Loucy (cell line): ENCODE measurements around the gene CCNB1.

ENCODE experiments used
- H2AFZ ChIP-seq: fragments of 200-600 bp; sonication (generic); 2 replicates; pipeline ENCODE4 v1.6.0; 2016; ENCODE audit warnings: antibody characterized with exemption, mild to moderate bottlenecking, low read length, moderate library complexity
- H3F3A ChIP-seq: fragments of 200-600 bp; 2 replicates; pipeline ENCODE4 v1.6.0; 2016; ENCODE audit warnings: antibody characterized with exemption, low read depth, mild to moderate bottlenecking
- H3K27me3 ChIP-seq: fragments of 200-600 bp; sonication (generic); 2 replicates; pipeline ENCODE4 v1.6.1; 2014; ENCODE audit warnings: low read length, mild to moderate bottlenecking; ENCODE audit not compliant: insufficient read depth, poor library complexity, severe bottlenecking
- H3K36me3 ChIP-seq: fragments of 200-600 bp; sonication (generic); 2 replicates; pipeline ENCODE4 v1.6.1; 2016; ENCODE audit warnings: low read length; ENCODE audit not compliant: insufficient read depth
- H3K4me1 ChIP-seq: fragments of 200-600 bp; sonication (generic); 2 replicates; pipeline ENCODE4 v1.5.1; 2014; ENCODE audit warnings: low read length, mild to moderate bottlenecking; ENCODE audit not compliant: insufficient read depth, poor library complexity, severe bottlenecking
- H3K4me2 ChIP-seq: fragments of 200-600 bp; sonication (generic); 2 replicates; pipeline ENCODE4 v1.6.0; 2014; ENCODE audit warnings: antibody characterized with exemption, low read length, low read depth, mild to moderate bottlenecking; ENCODE audit not compliant: poor library complexity, severe bottlenecking
- H3K4me3 ChIP-seq: fragments of 200-600 bp; sonication (generic); 2 replicates; pipeline ENCODE4 v1.5.1; 2014; ENCODE audit warnings: low read length, mild to moderate bottlenecking, mixed read lengths; ENCODE audit not compliant: poor library complexity, severe bottlenecking
- H3K79me2 ChIP-seq: fragments of 200-600 bp; sonication (generic); 2 replicates; pipeline ENCODE4 v1.6.1; 2014; ENCODE audit warnings: low read length; ENCODE audit not compliant: insufficient read depth
- H3K9ac ChIP-seq: fragments of 200-600 bp; sonication (generic); 2 replicates; pipeline ENCODE4 v1.6.0; 2014; ENCODE audit warnings: mild to moderate bottlenecking, low read depth, low read length, moderate library complexity; ENCODE audit not compliant: poor library complexity, severe bottlenecking
- H3K9me2 ChIP-seq: fragments of 200-600 bp; sonication (generic); replicated peaks from 2 replicates; pipeline ENCODE4 v1.6.1; 2016; ENCODE audit warnings: low read depth, low read length, mixed read lengths
- H3K9me3 ChIP-seq: fragments of 200-600 bp; sonication (generic); 2 replicates; pipeline ENCODE4 v1.6.1; 2014; ENCODE audit warnings: mild to moderate bottlenecking, antibody characterized with exemption, low read length, low read depth; ENCODE audit not compliant: insufficient read depth
- H4K20me1 ChIP-seq: fragments of 200-600 bp; sonication (generic); 2 replicates; pipeline ENCODE4 v1.6.0; 2014; ENCODE audit warnings: antibody characterized with exemption, low read length, mild to moderate bottlenecking; ENCODE audit not compliant: insufficient read depth, poor library complexity, severe bottlenecking
- EZH2phosphoT487 ChIP-seq: fragments of 200-600 bp; IDR thresholded peaks from 2 replicates; pipeline ENCODE4 v1.6.1; 2018; ENCODE audit warnings: antibody characterized with exemption, mild to moderate bottlenecking, moderate library complexity, borderline replicate concordance
- TF ChIP-seq, protein P1 (sequence below): fragments of 200-600 bp; sonication (generic); conservative IDR thresholded peaks from 2 replicates; pipeline ENCODE4 v1.5.1; 2014; ENCODE audit warnings: mild to moderate bottlenecking, antibody characterized with exemption, low read length

The CCNB1 gene

DNA sequence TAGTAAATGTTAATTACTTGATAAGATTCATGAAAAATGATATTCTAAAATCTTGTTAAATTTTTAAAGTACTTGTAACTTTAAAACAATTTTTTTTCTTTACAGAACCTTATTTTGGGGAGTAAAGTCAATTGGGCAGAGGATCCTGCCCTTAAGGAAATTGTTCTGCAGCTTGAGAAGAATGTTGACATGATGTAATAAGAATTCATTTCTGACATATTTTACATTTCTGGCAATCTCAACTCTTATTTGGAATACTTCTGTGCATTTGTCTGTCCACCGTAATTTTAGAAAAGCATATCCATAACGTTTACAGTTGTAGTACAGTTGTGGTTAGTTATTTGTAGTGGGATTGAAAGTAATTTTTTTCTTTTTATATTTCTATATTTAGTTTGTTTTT lies 42.7 kb downstream of the CCNB1 start:
- H4K20me1 ChIP-seq, result no peaks in the 10 kb centered on the region
- H2AFZ ChIP-seq, result no peak overlapping the region

DNA sequence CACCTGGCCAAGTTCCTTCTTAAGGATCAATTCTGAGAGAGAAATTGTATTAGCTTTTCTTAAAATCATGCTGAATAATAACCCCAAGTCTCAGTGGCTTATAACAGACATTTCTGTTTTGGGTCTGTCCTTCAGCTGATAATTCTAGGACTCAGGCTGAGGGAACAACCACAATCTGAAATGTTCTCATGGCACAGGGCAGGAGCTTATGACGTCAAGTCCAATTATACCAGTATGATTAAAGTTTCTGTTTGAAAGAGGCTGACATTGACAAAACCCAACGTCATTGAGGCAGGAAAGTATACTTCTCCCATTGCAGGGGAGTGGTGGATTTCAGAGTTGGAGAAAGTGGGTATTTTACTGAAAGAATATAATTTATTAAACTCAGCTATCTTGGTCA lies 44.2 kb downstream of the CCNB1 start:
- Histone ChIP-seq H4K20me1 (no peaks in the 10 kb centered on the region), H3K9ac (no peak overlapping the region), H2AFZ (no peak overlapping the region), H3K4me3 (no peak overlapping the region), H3K36me3 (0 out of 2 replicates have a peak, but pooled peaks cover 7% of the 10 kb centered on the region), H3K9me3 (no peaks in the 10 kb centered on the region), H3K4me2 (no peak overlapping the region), H3K27me3 (no peaks in the 10 kb centered on the region), H3K9me2 (no peaks in the 10 kb centered on the region), H3K79me2 (no peaks in the 10 kb centered on the region), H3K4me1 (no peaks in the 10 kb centered on the region), H3F3A (no peaks in the 10 kb centered on the region)
- TF ChIP-seq, protein P1, sequence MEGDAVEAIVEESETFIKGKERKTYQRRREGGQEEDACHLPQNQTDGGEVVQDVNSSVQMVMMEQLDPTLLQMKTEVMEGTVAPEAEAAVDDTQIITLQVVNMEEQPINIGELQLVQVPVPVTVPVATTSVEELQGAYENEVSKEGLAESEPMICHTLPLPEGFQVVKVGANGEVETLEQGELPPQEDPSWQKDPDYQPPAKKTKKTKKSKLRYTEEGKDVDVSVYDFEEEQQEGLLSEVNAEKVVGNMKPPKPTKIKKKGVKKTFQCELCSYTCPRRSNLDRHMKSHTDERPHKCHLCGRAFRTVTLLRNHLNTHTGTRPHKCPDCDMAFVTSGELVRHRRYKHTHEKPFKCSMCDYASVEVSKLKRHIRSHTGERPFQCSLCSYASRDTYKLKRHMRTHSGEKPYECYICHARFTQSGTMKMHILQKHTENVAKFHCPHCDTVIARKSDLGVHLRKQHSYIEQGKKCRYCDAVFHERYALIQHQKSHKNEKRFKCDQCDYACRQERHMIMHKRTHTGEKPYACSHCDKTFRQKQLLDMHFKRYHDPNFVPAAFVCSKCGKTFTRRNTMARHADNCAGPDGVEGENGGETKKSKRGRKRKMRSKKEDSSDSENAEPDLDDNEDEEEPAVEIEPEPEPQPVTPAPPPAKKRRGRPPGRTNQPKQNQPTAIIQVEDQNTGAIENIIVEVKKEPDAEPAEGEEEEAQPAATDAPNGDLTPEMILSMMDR, result no peak
- TF ChIP-seq EZH2phosphoT487, result no peak

More for the DNA sequence above, 42.7 kb downstream of the CCNB1 start:
- Histone ChIP-seq H3K36me3 (0 out of 2 replicates have a peak, but pooled peaks cover 7% of the 10 kb centered on the region), H3F3A (no peaks in the 10 kb centered on the region), H3K9me3 (no peaks in the 10 kb centered on the region), H3K9me2 (no peaks in the 10 kb centered on the region), H3K9ac (no peak overlapping the region), H3K4me3 (no peak overlapping the region), H3K4me2 (no peak overlapping the region), H3K27me3 (no peaks in the 10 kb centered on the region), H3K4me1 (no peaks in the 10 kb centered on the region), H3K79me2 (no peaks in the 10 kb centered on the region)
- TF ChIP-seq, protein P1, result no peak
- no peak for TF ChIP-seq EZH2phosphoT487

DNA sequence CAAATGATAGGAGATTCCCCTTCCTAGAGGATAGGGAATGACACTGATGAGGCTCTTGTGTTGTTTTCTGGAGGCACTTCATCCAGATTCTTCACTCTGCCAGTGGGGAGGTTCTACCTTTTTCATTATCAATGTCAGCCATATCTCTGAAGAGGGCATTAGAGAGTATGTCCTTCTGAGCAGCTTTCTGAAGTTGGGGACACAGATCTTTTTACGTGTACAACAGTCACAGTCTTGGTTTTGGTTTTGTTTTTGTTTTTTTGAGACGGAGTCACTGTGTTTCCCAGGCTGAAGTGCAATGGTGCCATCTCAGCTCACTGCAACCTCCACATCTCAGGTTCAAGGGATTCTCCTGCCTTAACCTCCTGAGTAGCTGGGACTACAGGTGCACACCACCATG lies 45.1 kb downstream of the CCNB1 start:
- no peak overlapping the region for H2AFZ ChIP-seq
- no peak for TF ChIP-seq EZH2phosphoT487
- TF ChIP-seq, protein P1, result no peak
- no peaks in the 10 kb centered on the region for H3K79me2 ChIP-seq
- no peaks in the 10 kb centered on the region for H3K27me3 ChIP-seq
- H3K9me2 ChIP-seq, result no peaks in the 10 kb centered on the region
- 0 out of 2 replicates have a peak, but pooled peaks cover 7% of the 10 kb centered on the region for H3K36me3 ChIP-seq
- H3K4me1 ChIP-seq, result peaks cover under 1% of the 10 kb centered on the region
- H3K9me3 ChIP-seq, result no peaks in the 10 kb centered on the region
- no peak overlapping the region for H3K4me2 ChIP-seq
- no peaks in the 10 kb centered on the region for H4K20me1 ChIP-seq
- H3K4me3 ChIP-seq, result no peak overlapping the region
- H3F3A ChIP-seq, result no peaks in the 10 kb centered on the region
- no peak overlapping the region for H3K9ac ChIP-seq
